ENCODE measurements around the gene PSMF1.
A peak's percentile ranks its signal among the peaks of the same experiment; 100 is the strongest.

PSMF1 gene

GRCh38 chr20:1086277-1087213, 31.9 kb upstream of the PSMF1 start:
- peak; percentile 46 for DNase-seq (ENCODE audit: low spot score)
- TF ChIP-seq CTCF (IDR thresholded peaks at IDR 0.05; ENCODE audit: extremely low read depth, insufficient read depth, missing control alignments), result no peak
- in situ Hi-C loops (cut with MboI; ENCODE audit: low pct_unique_long_range_greater_than_20kb, low sequenced_read_pairs, unreplicated experiment), result no loop called here

GRCh38 chr20:1087311-1087905, 31.0 kb upstream of the PSMF1 start:
- in situ Hi-C loops (cut with MboI; ENCODE audit: low pct_unique_long_range_greater_than_20kb, low sequenced_read_pairs, unreplicated experiment), result no loop called here
- no peak for TF ChIP-seq CTCF (IDR thresholded peaks at IDR 0.05; ENCODE audit: extremely low read depth, insufficient read depth, missing control alignments)
- DNase-seq (ENCODE audit: low spot score), result peak; percentile 34

GRCh38 chr20:1094751-1095150, 23.7 kb upstream of the PSMF1 start:
- no peak for DNase-seq (ENCODE audit: low spot score)
- TF ChIP-seq CTCF (IDR thresholded peaks at IDR 0.05; ENCODE audit: extremely low read depth, insufficient read depth, missing control alignments), result no peak
- in situ Hi-C loops (cut with MboI; ENCODE audit: low pct_unique_long_range_greater_than_20kb, low sequenced_read_pairs, unreplicated experiment), result no loop called here

- TF ChIP-seq CTCF (IDR thresholded peaks at IDR 0.05; ENCODE audit: extremely low read depth, insufficient read depth, missing control alignments), result no peak
- in situ Hi-C loops (cut with MboI; ENCODE audit: low pct_unique_long_range_greater_than_20kb, low sequenced_read_pairs, unreplicated experiment), result no loop called here
- DNase-seq (ENCODE audit: low spot score), result no peak
Observed at GRCh38 chr20:1101533-1101932, 16.9 kb upstream of the PSMF1 start.

DNA sequence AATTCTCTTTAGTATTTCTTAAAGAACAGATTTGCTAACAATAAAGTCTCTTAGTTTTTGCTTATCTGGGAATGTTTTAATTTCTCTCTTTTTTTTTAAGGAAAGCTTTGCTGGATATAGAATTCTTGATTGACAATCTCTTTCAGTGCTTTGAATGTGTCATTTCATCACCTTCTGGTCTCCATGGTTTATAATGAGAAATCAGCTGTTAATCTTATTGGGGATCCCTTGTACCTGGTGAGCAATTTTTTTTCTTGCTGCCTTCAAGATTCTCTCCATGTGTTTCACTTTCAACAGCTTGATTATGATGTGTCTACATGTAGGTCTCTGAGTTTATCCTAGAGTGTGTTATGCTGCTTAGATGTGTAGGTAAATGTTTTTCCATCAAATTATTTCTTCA, 16.4 kb upstream of the PSMF1 start:
- TF ChIP-seq CTCF (IDR thresholded peaks at IDR 0.05; ENCODE audit: extremely low read depth, insufficient read depth, missing control alignments), result no peak
- in situ Hi-C loops (cut with MboI; ENCODE audit: low pct_unique_long_range_greater_than_20kb, low sequenced_read_pairs, unreplicated experiment), result no loop called here
- DNase-seq (ENCODE audit: low spot score), result no peak

- DNase-seq (ENCODE audit: low spot score), result no peak
- in situ Hi-C loops (cut with MboI; ENCODE audit: low pct_unique_long_range_greater_than_20kb, low sequenced_read_pairs, unreplicated experiment), result no loop called here
- TF ChIP-seq CTCF (IDR thresholded peaks at IDR 0.05; ENCODE audit: extremely low read depth, insufficient read depth, missing control alignments), result no peak
Observed at GRCh38 chr20:1103751-1104150, 14.7 kb upstream of the PSMF1 start.

Measured in GM13977 (cell line).